ENCODE data around the gene PFKFB4.
"Not testable (repeated sequence)": the region's sequence is repeated elsewhere in the genome, so short reads cannot be mapped to it uniquely, and the experiment has no call there.

PFKFB4 gene

DNA sequence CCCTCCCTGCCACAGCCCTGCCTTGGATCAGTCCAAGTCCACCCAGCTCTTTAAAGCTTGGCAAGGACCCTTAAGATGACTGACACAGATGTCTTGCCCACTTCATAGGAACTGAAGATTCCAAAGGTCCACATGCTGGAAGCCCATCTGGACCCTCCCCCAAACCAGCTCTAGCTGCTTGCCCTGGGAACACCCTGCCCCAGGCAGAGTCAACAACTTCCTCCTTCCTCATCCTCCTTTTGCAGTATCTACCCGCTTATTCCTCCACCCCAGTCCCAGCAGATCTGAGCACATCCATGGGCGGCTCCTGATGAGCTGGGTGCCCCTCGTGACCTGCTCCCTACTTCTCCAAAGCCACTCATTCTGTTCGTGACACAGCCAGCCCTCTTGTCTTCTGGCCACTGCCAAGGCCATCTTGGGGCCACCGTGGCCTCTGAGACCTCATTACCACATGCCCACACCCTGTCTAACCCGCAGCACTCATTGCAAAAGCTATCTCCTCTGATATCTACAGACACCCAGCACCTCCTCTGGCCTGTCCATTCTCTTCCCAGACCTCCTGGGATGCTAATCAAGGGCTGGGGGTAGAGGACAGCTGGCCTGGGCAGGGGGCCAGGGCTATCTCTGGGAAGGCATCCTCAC lies 2.0 kb upstream of the PFKFB4 start:
- DNase-seq = no peak

DNA sequence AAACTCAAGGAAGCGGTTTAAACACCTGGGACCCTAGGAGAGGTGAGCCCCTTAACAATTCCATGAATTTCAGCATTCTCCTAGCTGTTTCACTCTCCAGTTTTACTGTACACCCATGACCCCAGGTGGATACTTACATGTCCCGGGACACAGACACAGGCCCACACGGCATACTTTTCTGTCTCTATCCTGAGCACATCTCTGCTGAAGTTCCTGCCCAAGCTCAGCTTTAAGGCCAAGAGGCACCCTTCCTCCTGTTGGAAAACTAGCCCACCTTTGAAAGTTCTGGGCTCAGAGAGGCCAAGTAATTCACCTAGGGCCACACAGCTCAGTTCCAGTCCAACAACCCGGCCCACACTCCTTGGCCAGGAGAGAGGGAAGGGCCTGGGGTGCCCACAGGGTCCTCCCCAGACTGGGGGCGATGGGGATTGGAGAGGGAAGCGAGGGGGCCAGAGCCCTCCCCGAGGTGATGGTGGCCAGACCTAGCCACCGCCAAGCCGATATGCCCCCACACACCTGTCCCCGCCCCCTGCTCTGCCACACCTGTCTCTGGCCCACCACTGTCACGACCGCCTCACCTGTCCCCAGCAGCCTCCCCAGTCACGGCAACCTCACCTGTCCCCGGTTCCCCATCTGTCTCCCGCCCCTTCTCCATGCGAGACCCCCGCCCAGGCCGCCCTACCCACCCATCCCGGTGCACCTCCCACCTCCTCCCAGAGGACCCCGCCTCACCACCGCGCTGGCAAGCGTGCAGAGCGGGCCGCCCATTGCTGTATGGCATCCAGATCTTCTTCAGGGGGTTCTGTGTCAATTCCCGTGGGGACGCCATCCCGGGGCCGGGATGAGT lies 431 bp downstream of the PFKFB4 start:
- DNase-seq = no peak

DNA sequence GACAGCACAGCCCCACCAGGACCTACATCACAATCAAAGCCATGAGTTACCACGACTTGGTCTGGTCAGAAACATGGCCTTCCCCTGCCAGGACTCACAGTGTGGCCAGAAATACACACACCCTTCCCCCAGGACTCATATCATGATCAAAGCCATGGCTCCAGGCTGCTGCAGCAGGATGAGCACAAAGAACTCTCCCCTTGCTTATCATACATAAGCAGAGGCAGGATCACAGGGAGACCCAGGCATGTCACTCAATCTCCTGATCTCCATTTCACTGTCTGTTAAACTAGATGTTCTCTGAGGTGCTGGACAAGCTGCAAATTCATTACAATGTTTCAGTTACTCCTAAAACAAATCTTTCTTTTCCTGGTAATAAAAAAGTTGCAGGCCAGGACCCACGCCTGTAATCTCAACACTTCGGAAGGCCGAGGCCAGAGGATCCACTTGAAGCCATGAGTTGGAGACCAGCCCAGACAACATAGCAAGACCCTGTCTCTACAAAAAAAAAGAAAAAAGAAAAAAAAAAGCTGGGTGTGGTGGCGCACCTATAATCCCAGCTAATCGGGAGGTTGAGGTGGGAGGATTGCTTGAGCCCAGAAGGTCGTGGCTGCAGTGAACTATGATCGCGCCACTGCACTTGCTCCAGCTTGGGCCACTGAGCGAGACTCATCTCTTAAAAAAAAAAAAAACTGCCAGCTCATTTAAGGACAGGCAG lies 1.2 kb downstream of the PFKFB4 start:
- no peak for DNase-seq

DNA sequence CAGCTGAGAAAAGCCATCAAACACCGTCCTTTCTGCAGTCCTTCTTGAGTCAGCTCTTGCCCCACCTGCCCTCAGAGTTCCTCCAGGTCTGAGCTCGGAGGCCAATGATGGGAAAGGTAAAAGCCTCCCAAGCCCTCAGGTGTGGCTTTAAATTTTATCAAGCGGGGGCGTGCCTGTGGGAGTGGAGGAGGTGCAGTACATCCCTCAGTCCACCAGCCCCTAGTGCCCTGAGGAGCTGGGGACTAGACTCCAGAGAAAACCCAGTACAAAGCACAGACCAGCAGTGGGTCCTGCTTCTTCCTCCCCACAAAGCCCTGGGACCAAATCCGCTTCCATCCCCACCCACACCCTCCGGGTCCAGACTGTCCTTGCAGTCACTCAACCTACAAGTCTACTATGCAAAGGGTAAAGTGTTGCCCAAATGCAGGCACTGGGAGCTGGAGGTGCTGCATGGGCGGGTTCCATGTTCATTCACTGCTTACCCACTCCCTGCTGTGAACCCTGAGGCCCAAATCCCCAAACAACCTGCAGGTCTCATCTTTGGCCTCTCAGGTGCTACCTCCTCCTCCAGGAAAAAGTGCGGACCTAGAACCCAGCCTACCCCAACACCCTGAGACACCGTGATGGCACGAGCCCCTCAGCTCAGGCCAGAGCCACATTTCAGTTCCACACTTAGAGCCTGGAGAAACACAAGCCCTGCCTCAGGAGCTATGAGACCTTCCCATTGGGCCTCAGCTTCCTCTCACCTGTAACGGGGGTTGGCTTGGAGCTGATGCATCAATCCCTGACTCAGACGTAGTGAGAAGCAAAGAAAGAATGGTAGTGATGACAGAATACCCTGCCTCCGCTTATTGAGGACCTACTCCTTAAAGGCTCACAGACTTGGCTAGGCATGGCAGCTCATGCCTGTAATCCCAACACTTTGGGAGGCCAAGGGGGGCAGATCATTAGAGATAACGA lies 2.4 kb downstream of the PFKFB4 start:
- DNase-seq = no peak

GRCh38 chr3:48553361-48553760 lies 3.2 kb downstream of the PFKFB4 start:
- DNase-seq = no peak

DNA sequence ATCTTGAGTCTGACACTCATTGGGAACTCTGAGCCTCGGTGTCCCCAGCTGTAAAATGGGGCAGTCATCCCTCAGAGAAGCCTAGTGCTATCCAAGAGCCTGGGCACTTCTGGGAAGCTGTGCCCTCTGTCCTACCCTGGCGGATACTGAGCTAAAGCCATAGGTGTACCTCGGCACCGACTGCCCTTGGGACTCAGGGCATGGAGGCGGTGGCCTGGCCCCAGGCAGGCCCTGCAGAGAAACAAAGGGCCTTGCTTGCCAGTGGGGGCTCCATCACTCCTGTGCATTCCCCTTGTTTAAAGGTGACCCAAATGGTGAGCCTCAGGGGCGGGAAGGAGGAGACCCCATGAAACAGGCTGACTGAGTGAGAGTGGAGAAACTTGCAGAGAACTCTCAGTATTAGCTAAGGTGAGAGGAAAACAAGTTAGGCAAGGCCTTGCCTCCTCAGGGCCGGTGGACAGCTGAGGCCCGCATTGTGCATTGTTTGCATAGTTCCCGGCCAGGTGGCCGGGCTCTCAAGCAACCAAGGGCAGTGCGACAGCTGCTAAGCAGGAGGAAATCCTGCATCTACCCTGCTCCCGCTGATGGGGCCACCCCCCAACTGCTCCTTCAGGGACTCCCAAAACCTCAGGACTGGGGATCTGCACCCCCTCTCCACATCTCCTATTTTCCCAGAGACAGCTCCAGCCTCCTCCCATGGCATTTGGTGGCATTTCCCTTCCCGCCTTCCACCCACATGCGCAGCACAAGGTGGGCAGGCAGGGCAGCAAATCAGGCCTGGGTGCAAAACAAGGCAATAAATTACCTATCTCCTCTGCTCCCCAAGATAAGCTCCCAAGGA lies 4.3 kb downstream of the PFKFB4 start:
- no peak for DNase-seq

GRCh38 chr3:48551651-48552050 lies 5.0 kb downstream of the PFKFB4 start:
- DNase-seq = not testable (repeated sequence)

DNA sequence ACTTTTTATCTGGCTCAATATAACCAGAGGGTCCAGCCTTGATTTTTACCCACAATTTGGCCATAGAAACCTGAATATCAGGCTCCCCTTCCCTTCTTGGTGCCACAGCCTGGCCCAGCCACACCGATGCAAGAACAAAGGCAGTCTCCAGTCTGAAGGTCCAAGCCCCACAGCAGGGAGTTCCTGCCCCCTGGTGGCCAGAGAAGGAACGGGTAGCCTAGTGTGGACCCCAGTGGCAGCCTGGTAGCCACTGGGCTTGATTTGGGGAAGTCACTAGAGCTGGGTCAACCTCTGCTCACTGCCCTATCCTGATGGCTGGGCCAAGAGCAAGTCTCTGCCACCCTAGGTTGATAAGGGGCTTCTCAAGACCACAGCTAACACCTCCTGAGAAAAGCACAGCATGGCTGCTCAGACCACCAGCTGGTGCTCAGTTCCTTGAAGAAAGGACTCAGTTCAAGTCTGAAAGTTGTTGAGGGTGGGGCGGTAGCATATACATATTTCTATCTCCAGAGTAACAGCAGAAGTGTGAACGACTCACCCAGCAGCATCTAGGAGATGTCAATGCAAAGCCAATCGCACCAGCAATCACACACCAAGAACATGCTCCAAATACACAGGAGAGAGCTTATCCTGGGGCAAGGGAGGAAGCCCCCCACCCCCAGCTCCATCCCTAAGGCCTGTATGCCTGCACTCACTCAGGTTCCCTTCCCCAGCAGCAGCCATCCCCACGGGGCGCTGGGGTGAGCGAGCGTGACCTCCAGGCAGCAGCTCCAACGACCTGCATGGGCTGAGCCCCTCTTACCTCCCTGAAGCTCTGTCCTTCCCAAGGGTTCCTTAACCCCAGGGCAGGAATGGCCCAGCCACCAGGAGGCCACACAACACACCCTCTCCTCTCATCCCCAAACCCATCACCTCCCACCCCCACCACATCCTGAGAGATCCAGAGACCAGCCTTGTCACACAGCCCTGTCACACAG lies 7.6 kb downstream of the PFKFB4 start:
- no peak for DNase-seq

- DNase-seq = no peak
These were observed 8.5 kb downstream of the PFKFB4 start for GRCh38 chr3:48548126-48548525.

- no peak for DNase-seq
These were observed 10.3 kb downstream of the PFKFB4 start for GRCh38 chr3:48546203-48546829.

DNA sequence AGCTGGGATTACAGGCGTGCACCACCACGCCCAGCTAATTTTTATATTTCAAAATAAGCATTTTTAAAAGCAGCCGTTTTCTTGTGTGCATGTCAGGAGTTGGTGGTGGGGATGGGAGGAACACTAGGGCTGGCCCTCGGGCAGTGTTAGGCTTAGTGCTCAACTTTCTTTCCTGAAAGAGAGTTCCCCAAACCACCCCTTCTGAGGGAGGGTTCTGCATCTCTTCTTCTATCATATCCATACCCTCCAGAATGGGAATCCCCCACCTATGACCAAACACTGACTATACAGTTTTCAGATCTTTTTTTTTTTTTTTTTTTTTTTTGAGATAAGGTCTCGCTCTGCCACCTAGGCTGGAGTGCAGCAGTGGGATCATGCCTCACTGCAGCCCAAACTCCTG lies 12.5 kb downstream of the PFKFB4 start:
- DNase-seq = no peak

- DNase-seq = no peak
These were observed 13.2 kb downstream of the PFKFB4 start for GRCh38 chr3:48543271-48543866.

DNA sequence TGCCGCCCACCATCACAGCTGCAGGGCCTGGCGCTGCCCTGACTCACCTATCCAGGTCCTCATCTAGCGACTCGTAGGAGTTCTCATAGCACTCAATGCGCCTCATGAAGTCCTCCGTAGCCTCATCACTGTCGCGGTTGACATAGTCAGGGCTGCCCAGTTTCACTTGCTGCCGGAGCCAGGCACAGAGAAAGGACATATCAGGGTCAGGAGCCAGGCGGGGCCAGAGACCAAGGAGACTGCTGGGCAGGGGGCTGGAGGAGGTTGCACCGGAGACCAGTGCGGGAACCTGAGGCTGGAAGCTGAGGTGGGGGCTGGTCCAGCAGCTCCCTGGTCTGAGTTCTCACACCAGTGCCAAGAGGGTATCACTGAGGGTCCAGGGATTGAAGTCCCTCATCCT lies 18.2 kb downstream of the PFKFB4 start:
- DNase-seq = no peak

- DNase-seq = no peak
These were observed 19.8 kb downstream of the PFKFB4 start for GRCh38 chr3:48536785-48537184.

DNA sequence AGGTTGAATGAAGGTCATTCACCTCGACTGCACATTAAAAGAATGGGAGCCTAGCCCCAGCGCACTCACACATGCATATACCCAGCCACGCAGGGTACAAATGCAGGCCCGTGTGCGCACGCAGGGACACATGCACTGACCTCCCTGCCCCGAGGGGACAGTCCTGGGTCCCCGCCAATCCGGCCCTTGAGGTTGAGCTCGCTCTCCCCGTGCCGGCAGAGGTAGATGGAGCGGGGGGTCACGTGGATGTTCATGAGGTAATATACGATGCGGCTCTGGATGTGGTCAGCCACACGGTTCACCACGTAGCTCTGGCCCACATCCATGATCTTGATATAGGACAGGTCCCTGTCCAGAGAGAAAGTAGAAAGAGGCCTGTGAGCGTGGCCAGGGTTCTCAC lies 20.5 kb downstream of the PFKFB4 start:
- DNase-seq = no peak

DNA sequence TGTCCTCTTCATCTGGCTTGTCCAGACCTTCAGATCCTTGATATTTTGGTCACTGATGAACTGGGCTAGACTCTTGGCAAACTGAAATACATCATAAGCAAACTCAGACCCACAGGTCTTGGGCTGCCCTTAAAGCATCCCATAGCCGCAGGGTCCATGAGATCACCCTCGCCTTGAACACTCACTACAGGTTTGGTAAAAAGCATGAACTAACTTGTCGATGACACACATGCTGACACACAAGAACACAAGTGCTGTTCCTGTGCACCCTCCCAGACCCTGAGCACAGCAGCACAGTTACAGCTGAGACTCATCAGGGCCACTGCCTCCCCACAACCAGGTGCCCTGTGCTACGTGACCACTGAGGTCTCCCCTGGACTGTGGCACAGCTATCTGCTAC lies 21.0 kb downstream of the PFKFB4 start:
- no peak for DNase-seq

GRCh38 chr3:48532977-48533337 lies 23.6 kb downstream of the PFKFB4 start:
- DNase-seq = no peak

DNA sequence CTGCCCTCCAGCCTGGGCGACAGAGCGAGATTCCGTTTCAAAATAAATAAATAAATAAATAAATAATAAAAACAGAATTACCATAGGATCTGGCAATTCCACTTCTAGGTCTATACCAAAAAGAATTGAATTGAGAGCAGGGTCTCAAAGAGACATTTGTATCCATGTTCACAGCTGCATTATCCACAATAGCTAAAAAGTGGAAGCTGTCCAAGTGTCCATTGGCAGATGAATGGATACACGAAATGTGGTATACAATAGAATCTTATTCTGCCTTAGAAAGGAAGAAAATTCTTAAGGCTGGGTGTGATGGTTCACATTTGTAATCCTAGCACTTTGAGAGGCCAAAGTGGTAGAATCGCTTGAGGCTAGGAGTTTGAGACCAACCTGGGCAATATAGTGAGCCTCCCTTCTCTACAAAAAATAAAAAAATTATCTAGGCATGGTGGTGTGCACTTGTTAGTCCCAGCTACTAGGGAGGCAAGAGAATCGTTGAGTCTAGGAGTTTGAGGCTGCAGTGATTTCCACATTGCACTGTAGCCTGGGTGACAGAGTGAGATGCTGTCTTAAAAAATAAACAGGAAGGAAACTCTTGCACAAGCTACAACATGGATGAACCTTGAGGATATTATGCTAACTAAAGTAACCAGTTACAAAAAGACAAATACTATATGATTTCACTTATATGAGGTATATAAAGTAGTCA lies 24.2 kb downstream of the PFKFB4 start:
- no peak for DNase-seq

DNA sequence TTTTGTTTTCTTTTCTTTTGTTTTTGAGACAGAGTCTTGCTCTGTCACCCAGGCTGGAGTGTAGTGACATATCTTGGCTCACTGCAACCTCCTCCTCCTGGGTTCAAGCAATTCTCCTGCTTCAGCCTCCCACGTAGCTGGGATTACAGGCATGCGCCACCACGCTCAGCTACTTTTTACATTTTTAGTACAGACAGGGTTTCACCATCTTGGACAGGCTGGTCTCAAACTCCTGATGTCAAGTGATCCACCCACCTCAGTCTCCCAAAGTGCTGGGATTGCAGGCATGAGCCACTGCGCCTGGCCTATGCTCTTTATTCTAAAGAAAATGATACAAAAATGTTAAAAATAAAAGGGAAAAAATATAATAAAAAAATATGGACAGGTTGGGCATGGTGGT lies 25.9 kb downstream of the PFKFB4 start:
- not testable (repeated sequence) for DNase-seq
